ENCODE data around the gene PCGF1.

- TF ChIP-seq CTCF (IDR thresholded peaks at IDR 0.05; ENCODE audit: low read depth, low read length, missing input control): no peak
- no peak for TF ChIP-seq MAX (IDR thresholded peaks at IDR 0.05)
- TF ChIP-seq TAF1 (conservative IDR thresholded peaks at IDR 0.05): no peak
- no peak for TF ChIP-seq GABPA (IDR thresholded peaks at IDR 0.05 in 1 of 2, conservative IDR thresholded peaks at IDR 0.05 in 1 of 2)
- no peak for TF ChIP-seq RXRA (IDR thresholded peaks at IDR 0.05)
- no peak for TF ChIP-seq FOXA2 (IDR thresholded peaks at IDR 0.05)
Observed at GRCh38 chr2:74537140-74537539, 29.6 kb upstream of the PCGF1 start.
